SU-DHL-6 (cell line): ENCODE results near the gene IL36G.

ENCODE experiments used
- EZH2phosphoT487 ChIP-seq: fragments of 200-600 bp; sonication (generic), shearing (Covaris generic); conservative IDR thresholded peaks from 2 replicates; pipeline ENCODE4 v1.6.1; 2018; ENCODE audit warnings: mild to moderate bottlenecking, antibody characterized with exemption, low read length, moderate library complexity, mixed read lengths
- TF ChIP-seq, protein P1 (sequence below): fragments of 200-600 bp; sonication (generic); IDR thresholded peaks from one replicate; pipeline ENCODE4 v1.5.1; 2017; ENCODE audit warnings: antibody characterized with exemption, mild to moderate bottlenecking, low read length, moderate library complexity; ENCODE audit not compliant: insufficient read depth, poor library complexity, severe bottlenecking

DNA sequence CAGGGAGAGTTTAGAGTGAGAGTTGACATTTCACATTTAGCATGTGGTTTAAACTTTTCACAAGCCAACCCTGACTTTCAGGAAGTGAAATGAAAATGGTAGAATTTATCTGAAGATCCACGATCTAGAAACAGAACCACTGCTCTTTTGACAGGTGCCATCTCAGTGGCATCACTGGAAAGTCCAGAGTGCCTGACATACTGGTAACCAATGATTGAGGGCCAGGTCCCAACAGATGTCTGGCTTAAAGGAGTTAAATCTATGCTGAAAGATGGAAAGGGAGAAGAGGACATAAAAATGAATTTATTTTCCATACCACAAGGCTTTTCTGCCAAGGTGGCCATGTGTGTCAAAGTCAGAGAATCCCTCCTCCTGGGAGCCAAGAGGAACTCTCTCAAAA lies 2.7 kb downstream of the IL36G start:
- TF ChIP-seq, protein P1, sequence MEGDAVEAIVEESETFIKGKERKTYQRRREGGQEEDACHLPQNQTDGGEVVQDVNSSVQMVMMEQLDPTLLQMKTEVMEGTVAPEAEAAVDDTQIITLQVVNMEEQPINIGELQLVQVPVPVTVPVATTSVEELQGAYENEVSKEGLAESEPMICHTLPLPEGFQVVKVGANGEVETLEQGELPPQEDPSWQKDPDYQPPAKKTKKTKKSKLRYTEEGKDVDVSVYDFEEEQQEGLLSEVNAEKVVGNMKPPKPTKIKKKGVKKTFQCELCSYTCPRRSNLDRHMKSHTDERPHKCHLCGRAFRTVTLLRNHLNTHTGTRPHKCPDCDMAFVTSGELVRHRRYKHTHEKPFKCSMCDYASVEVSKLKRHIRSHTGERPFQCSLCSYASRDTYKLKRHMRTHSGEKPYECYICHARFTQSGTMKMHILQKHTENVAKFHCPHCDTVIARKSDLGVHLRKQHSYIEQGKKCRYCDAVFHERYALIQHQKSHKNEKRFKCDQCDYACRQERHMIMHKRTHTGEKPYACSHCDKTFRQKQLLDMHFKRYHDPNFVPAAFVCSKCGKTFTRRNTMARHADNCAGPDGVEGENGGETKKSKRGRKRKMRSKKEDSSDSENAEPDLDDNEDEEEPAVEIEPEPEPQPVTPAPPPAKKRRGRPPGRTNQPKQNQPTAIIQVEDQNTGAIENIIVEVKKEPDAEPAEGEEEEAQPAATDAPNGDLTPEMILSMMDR, result no peak
- TF ChIP-seq EZH2phosphoT487, result no peak
